ENCODE results near the gene GMPR. TPM values are rescaled to one million over a fixed set of nuclear protein-coding genes. Genes with fewer than 3 reads are reported as not detected.

GMPR gene
- total and polyA plus RNA-seq, 7 donors: 2.8 to 26.5 (median 15.0) TPM

GRCh38 chr6:16227605-16228004, 10.8 kb upstream of the GMPR start:
- H3K9me3 ChIP-seq: no peaks in the 10 kb centered on the region
- WGBS, 2 donors: 79 to 90% methylated on average over 7 of the region's 7 CpGs
- peaks cover 0 to 19% (median 15%) of the 10 kb centered on the region in 4 donors for H3K4me1 ChIP-seq
- no peak overlapping the region for H3K4me3 ChIP-seq
- H3K27ac ChIP-seq: no peak overlapping the region
- no peak for DNase-seq
- H3K36me3 ChIP-seq: no peaks in the 10 kb centered on the region
- H3K27me3 ChIP-seq: no peaks in the 10 kb centered on the region
- intact Hi-C loops (cut with DNase I): no loop called here
- TF ChIP-seq POLR2A (IDR thresholded peaks at IDR 0.05) (no peak), POLR2AphosphoS5 (IDR thresholded peaks at IDR 0.05) (no peak), EP300 (IDR thresholded peaks at IDR 0.05) (no peak)
- TF ChIP-seq, protein P1, sequence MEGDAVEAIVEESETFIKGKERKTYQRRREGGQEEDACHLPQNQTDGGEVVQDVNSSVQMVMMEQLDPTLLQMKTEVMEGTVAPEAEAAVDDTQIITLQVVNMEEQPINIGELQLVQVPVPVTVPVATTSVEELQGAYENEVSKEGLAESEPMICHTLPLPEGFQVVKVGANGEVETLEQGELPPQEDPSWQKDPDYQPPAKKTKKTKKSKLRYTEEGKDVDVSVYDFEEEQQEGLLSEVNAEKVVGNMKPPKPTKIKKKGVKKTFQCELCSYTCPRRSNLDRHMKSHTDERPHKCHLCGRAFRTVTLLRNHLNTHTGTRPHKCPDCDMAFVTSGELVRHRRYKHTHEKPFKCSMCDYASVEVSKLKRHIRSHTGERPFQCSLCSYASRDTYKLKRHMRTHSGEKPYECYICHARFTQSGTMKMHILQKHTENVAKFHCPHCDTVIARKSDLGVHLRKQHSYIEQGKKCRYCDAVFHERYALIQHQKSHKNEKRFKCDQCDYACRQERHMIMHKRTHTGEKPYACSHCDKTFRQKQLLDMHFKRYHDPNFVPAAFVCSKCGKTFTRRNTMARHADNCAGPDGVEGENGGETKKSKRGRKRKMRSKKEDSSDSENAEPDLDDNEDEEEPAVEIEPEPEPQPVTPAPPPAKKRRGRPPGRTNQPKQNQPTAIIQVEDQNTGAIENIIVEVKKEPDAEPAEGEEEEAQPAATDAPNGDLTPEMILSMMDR (IDR thresholded peaks at IDR 0.05): no peak

GRCh38 chr6:16228043-16228442, 10.3 kb upstream of the GMPR start:
- Histone ChIP-seq H3K36me3 (no peaks in the 10 kb centered on the region), H3K27me3 (no peaks in the 10 kb centered on the region), H3K9me3 (no peaks in the 10 kb centered on the region), H3K4me3 (no peak overlapping the region), H3K4me1 (peaks cover 0 to 19% (median 15%) of the 10 kb centered on the region in 4 donors), H3K27ac (no peak overlapping the region)
- WGBS, 2 donors: 93 to 98% methylated on average over 5 of the region's 5 CpGs
- intact Hi-C loops (cut with DNase I): no loop called here
- DNase-seq: no peak
- TF ChIP-seq POLR2AphosphoS5 (IDR thresholded peaks at IDR 0.05) (no peak), POLR2A (IDR thresholded peaks at IDR 0.05) (no peak), EP300 (IDR thresholded peaks at IDR 0.05) (no peak)
- TF ChIP-seq, protein P1 (IDR thresholded peaks at IDR 0.05): no peak

DNA sequence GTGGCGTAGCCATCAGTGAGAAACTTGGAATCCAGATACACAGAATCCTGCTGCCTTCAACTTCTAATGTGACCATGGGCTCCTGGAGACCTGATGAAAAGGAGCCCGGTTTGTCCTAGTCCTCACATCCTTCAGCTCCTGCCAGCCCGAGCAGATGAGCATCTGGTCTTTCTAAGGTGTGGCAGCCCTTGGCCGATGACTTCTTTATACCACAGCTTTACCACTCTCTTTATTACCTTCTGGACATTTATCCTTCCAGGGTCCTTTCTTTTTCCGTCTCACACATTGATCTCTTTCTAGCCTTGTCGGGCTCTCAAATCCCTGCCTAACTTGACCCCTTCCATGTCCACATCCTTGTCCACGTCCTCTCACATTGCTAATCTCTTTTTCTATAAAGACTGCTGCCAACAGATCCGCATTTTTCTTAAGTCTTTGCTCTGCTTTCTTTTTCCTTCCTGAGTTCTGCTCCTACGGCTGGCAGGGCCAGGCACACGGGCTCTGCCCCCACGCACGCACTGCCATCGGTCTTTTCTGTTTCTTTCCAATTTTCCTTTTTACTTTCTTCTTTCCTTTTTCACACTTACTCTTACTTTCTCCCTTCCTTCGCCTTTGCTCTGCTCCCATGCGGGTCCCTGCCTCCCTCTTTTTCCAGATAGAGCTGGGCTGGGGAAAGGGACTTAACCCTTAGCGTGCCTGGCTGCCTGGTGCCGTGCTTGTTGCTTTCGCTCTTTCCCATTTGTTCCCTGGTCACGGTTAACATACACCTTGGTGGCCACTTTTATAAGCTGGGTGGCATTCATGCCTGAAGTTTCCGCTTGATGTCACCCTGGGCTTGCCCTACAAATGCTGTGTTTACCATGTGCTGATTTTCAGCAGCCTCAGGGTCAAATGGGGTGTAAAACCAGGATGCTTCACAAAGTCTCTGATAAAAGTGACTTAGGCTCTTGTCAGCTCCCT, 9.4 kb upstream of the GMPR start:
- peak overlapping the region in 2 of 4 donors; percentile 7 to 33 for H3K4me3 ChIP-seq
- no peak for DNase-seq
- H3K27ac ChIP-seq: peak overlapping the region in 2 of 4 donors; percentile 20 to 31
- H3K36me3 ChIP-seq: no peaks in the 10 kb centered on the region
- no peaks in the 10 kb centered on the region for H3K9me3 ChIP-seq
- TF ChIP-seq EP300 (IDR thresholded peaks at IDR 0.05) (no peak), POLR2AphosphoS5 (IDR thresholded peaks at IDR 0.05) (no peak), POLR2A (IDR thresholded peaks at IDR 0.05) (no peak)
- TF ChIP-seq, protein P1 (IDR thresholded peaks at IDR 0.05): no peak
- no peaks in the 10 kb centered on the region for H3K27me3 ChIP-seq
- H3K4me1 ChIP-seq: peaks cover 0 to 19% (median 15%) of the 10 kb centered on the region in 4 donors
- intact Hi-C loops (cut with DNase I): no loop called here
- 17 to 56% methylated on average over 19 to 20 of the region's 20 CpGs for WGBS, 2 donors

DNA sequence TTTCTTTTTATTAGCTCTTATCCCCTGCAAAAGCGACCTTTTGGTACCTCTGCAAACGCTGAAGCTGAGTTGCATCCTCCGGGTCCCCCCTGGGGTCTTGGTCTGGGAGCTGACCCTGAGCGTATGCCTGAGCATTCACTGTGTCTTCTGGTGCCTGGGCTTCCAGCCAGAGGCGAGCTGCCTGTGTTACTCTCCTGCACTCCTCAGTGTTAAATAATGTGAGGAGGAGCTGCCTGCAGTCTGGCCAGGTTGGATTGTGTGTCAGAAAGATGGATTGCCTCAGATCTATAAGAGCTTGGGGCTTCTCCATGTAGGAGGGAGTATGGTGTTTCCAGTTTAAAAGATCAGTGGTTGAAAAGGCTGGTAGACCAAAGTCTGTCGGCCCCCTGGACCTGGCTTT, 8.7 kb upstream of the GMPR start:
- DNase-seq: no peak
- no peak overlapping the region for H3K27ac ChIP-seq
- no peaks in the 10 kb centered on the region for H3K9me3 ChIP-seq
- intact Hi-C loops (cut with DNase I): no loop called here
- H3K36me3 ChIP-seq: no peaks in the 10 kb centered on the region
- H3K4me3 ChIP-seq: no peak overlapping the region
- H3K4me1 ChIP-seq: peaks cover 0 to 19% (median 15%) of the 10 kb centered on the region in 4 donors
- H3K27me3 ChIP-seq: no peaks in the 10 kb centered on the region
- TF ChIP-seq POLR2AphosphoS5 (IDR thresholded peaks at IDR 0.05): no peak
- no peak for TF ChIP-seq POLR2A (IDR thresholded peaks at IDR 0.05)
- TF ChIP-seq, protein P1 (IDR thresholded peaks at IDR 0.05): no peak
- TF ChIP-seq EP300 (IDR thresholded peaks at IDR 0.05): no peak
- 43 to 68% methylated on average over 6 of the region's 6 CpGs for WGBS, 2 donors
